ENCODE measurements around the gene MAST4.

Gene MAST4

DNA sequence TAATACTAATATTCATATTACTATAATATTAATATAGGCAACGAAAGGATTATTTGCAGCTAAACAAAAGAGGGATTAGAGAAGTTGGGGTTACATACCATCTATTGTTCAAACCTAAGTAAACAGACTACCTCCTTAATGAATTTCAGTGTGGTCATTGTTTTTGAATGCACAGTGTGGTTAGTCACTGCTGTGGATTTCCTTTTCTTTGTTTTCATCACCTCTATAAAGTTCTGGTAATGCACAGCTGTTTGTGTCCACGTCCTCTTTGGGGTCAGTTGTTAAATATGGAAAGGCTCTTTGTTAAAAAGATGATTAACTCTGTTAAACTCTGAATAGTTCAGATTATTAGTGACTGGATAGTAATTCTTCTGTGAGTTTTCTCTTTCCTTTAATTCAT, 233.6 kb downstream of the MAST4 start:
- Histone ChIP-seq H3K4me3 (ENCODE audit: low read depth in 1 of 2, low read length in 2 of 2) (no peak overlapping the region), H3K27ac (ENCODE audit: low read depth, low read length) (no peak overlapping the region), H3K4me1 (ENCODE audit: insufficient read depth, low read length) (no peaks in the 10 kb centered on the region), H3K9ac (ENCODE audit: low read length) (no peak overlapping the region), H3K9me3 (ENCODE audit: low read length) (no peaks in the 10 kb centered on the region), H3K36me3 (ENCODE audit: insufficient read depth, low read length) (no peaks in the 10 kb centered on the region), H3K27me3 (ENCODE audit: control insufficient read depth in 1 of 2, insufficient read depth in 2 of 2, low read length in 2 of 2) (no peaks in the 10 kb centered on the region)

DNA sequence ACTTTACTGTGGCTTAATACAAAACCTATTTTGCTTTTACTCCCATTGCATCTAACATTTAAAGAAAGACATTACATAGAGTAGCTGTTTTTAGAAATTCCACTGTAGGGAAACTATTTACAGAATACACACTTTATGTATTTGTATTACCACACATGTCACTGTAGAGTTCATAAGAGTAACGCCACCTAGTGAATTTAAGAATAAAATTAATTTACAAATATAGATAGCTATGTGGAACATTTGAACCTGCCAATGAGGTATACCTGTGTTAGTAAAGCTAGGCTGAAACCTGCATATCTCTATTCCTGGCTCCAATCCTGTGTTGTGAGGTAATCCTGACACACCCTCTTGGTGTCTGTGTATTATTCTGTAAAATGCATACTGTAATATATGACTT, 234.4 kb downstream of the MAST4 start:
- Histone ChIP-seq H3K9me3 (ENCODE audit: low read length) (no peaks in the 10 kb centered on the region), H3K9ac (ENCODE audit: low read length) (no peak overlapping the region), H3K36me3 (ENCODE audit: insufficient read depth, low read length) (no peaks in the 10 kb centered on the region), H3K4me3 (ENCODE audit: low read depth in 1 of 2, low read length in 2 of 2) (no peak overlapping the region), H3K27me3 (ENCODE audit: control insufficient read depth in 1 of 2, insufficient read depth in 2 of 2, low read length in 2 of 2) (no peaks in the 10 kb centered on the region), H3K4me1 (ENCODE audit: insufficient read depth, low read length) (no peaks in the 10 kb centered on the region), H3K27ac (ENCODE audit: low read depth, low read length) (no peak overlapping the region)

DNA sequence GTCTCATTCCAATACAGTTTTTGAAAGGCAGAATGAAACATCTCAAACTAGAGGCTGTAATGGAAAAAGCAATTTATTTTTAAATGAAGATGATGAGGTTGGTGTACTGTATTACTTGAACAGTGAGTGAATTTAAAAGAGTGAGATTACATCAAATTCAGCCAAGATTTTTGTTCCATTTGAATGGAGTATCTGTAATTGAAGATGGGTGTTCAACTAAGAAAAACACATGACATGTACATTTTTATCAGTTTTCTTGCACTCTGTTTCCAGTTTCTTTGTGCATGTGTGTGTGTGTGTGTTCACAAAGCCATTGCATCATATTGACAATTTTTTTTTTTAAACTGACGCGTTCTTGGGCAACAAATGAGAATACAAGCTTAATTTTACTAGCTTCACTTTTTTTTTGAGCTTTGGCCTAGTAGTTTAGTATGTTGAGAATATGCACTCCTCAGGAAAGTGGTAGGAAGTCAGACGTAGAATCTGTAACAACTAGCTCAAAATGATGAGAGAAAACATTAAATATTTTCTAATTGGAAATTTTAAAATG, 243.5 kb downstream of the MAST4 start:
- no peaks in the 10 kb centered on the region for H3K9me3 ChIP-seq (ENCODE audit: low read length)
- no peaks in the 10 kb centered on the region for H3K4me1 ChIP-seq (ENCODE audit: insufficient read depth, low read length)
- no peak overlapping the region for H3K9ac ChIP-seq (ENCODE audit: low read length)

DNA sequence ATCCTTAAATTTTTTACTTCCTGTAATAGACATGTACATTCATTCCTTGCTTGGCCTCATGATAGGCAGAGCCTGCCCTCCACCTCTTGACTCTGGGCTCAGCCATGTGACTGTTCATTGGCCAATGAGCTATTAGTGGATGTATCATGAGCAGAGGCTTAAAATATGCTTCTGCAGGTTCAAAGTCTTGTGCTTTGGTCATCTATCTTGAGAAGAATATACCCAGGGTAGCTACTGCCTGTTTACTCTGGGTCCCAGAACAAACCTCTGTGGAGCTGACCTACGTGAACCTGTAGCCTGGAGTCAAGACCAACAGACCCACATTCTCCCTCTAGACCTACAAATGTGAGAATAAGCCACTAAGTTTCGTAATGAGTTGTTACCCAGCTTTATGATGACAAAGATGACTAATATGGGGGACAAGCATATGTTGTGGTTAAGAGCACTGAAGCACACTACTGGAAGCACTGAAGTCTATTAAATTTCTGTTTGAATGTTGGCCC, 244.4 kb downstream of the MAST4 start:
- Histone ChIP-seq H3K4me1 (ENCODE audit: insufficient read depth, low read length) (no peaks in the 10 kb centered on the region), H3K9me3 (ENCODE audit: low read length) (no peaks in the 10 kb centered on the region), H3K36me3 (ENCODE audit: insufficient read depth, low read length) (no peaks in the 10 kb centered on the region), H3K4me3 (ENCODE audit: low read depth in 1 of 2, low read length in 2 of 2) (no peak overlapping the region), H3K9ac (ENCODE audit: low read length) (no peak overlapping the region), H3K27ac (ENCODE audit: low read depth, low read length) (no peak overlapping the region), H3K27me3 (ENCODE audit: control insufficient read depth in 1 of 2, insufficient read depth in 2 of 2, low read length in 2 of 2) (no peaks in the 10 kb centered on the region)

More for the DNA sequence above, 243.5 kb downstream of the MAST4 start:
- Histone ChIP-seq H3K4me3 (ENCODE audit: low read depth in 1 of 2, low read length in 2 of 2) (no peak overlapping the region), H3K36me3 (ENCODE audit: insufficient read depth, low read length) (no peaks in the 10 kb centered on the region), H3K27ac (ENCODE audit: low read depth, low read length) (no peak overlapping the region), H3K27me3 (ENCODE audit: control insufficient read depth in 1 of 2, insufficient read depth in 2 of 2, low read length in 2 of 2) (no peaks in the 10 kb centered on the region)

DNA sequence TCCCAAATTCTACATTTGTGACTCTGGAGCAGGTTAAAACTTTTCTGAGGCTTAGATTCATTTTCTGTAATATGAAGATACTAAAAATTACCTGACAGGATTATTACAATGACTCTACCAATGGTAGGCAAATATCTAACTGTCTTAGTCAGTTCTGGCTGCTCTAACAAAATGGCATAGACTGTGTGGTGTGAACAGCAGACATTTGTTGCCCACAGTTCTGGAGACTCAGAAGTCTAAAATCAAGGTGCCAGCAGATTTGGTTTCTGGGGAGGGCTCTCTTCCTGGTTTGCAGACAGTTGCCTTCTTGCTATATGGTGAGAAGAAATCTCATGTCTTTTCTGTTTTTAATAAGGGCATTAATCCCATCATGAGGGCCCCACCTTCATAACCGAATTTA, 245.1 kb downstream of the MAST4 start:
- Histone ChIP-seq H3K27me3 (ENCODE audit: control insufficient read depth in 1 of 2, insufficient read depth in 2 of 2, low read length in 2 of 2) (no peaks in the 10 kb centered on the region), H3K36me3 (ENCODE audit: insufficient read depth, low read length) (no peaks in the 10 kb centered on the region), H3K9ac (ENCODE audit: low read length) (no peak overlapping the region), H3K4me1 (ENCODE audit: insufficient read depth, low read length) (no peaks in the 10 kb centered on the region), H3K4me3 (ENCODE audit: low read depth in 1 of 2, low read length in 2 of 2) (no peak overlapping the region), H3K9me3 (ENCODE audit: low read length) (no peaks in the 10 kb centered on the region), H3K27ac (ENCODE audit: low read depth, low read length) (no peak overlapping the region)

DNA sequence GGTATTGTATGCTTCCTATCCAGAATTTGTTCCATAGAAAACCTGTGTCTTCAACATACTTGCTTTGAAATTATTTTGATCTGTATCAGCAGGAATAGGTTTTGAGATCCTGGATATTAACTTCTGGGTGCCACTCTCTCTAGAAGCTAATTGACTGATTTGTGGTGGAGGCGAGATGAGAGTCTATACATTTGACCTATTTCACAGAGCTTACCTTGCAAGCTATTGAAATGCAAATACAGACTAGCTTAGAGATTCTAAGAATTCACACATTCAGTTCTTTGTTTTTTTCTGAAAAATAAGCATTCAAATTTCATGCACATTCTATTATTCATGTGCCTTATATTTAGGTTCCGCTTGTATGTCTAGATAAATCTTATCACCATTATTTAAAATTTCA, 246.3 kb downstream of the MAST4 start:
- no peak overlapping the region for H3K9ac ChIP-seq (ENCODE audit: low read length)
- no peak overlapping the region for H3K27ac ChIP-seq (ENCODE audit: low read depth, low read length)
- no peaks in the 10 kb centered on the region for H3K4me1 ChIP-seq (ENCODE audit: insufficient read depth, low read length)
- H3K4me3 ChIP-seq (ENCODE audit: low read depth in 1 of 2, low read length in 2 of 2): no peak overlapping the region
- no peaks in the 10 kb centered on the region for H3K9me3 ChIP-seq (ENCODE audit: low read length)
- H3K36me3 ChIP-seq (ENCODE audit: insufficient read depth, low read length): no peaks in the 10 kb centered on the region
- H3K27me3 ChIP-seq (ENCODE audit: control insufficient read depth in 1 of 2, insufficient read depth in 2 of 2, low read length in 2 of 2): no peaks in the 10 kb centered on the region

DNA sequence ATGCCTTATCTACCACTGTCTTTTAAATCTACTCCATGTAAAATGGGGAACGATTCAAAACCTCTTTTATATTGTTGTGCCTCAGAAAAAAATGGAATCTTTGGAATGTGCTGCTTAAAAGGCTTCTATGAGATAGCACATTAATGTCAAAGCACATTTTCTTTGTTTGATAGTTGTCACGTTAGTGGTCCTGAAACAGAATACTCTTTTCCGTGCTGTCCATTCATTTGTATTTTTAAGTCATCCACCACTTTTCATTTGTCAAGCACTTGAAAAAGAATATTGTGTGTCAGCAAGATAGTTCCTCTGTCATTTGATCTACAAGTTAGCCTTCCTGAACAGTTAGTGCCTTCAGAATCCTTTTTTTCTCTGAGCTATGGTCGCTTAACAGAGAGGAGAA, 246.9 kb downstream of the MAST4 start:
- Histone ChIP-seq H3K27me3 (ENCODE audit: control insufficient read depth in 1 of 2, insufficient read depth in 2 of 2, low read length in 2 of 2) (no peaks in the 10 kb centered on the region), H3K4me3 (ENCODE audit: low read depth in 1 of 2, low read length in 2 of 2) (no peak overlapping the region), H3K27ac (ENCODE audit: low read depth, low read length) (no peak overlapping the region), H3K9ac (ENCODE audit: low read length) (no peak overlapping the region), H3K4me1 (ENCODE audit: insufficient read depth, low read length) (no peaks in the 10 kb centered on the region), H3K36me3 (ENCODE audit: insufficient read depth, low read length) (no peaks in the 10 kb centered on the region), H3K9me3 (ENCODE audit: low read length) (no peaks in the 10 kb centered on the region)

DNA sequence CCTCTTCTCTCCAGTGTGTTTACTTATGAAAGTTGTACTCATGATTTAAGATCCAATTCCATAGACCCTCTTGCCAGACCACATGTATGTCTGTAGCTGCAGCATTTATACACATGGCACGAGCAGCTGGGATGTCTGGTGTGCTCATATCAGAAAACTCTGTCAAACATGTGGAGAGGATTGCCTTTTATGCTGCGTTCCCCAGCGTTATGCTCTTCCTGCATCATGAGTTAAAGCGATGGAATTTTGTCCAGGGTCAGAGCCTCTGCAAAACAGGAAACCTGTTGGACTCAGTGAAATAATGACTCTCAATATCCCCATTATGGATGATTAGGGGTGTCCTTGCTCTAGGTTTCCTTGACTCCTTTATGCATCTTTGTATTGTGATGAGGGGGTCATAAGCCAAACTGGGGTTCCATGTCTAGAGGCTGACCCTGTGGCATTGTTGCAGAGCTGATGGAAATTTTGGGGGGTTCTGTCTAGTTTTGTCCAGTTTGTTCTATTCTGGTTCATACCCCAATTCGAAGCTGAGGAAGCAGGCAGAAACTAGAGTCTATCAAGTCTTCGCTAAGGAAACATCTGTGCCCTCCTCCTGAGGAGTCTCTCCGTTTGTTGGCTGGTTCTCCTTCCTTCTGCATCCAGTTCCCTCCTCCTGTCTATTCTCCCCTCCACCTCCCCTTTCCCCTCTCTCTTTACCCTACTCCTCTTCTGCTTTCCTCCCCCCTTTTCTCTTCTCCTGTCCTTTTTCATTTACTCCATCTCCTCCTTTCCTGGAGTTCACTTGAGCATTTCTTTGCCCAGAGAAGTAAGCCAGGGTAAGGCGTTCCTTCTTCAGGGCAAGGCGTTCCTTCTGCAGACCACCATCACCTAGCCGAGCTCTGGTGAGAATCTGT, 252.8 kb downstream of the MAST4 start:
- H3K4me3 ChIP-seq (ENCODE audit: low read depth in 1 of 2, low read length in 2 of 2): no peak overlapping the region
- no peaks in the 10 kb centered on the region for H3K36me3 ChIP-seq (ENCODE audit: insufficient read depth, low read length)
- H3K27me3 ChIP-seq (ENCODE audit: control insufficient read depth in 1 of 2, insufficient read depth in 2 of 2, low read length in 2 of 2): no peaks in the 10 kb centered on the region
- H3K4me1 ChIP-seq (ENCODE audit: insufficient read depth, low read length): no peaks in the 10 kb centered on the region
- H3K9me3 ChIP-seq (ENCODE audit: low read length): no peaks in the 10 kb centered on the region
- no peak overlapping the region for H3K27ac ChIP-seq (ENCODE audit: low read depth, low read length)
- no peak overlapping the region for H3K9ac ChIP-seq (ENCODE audit: low read length)

DNA sequence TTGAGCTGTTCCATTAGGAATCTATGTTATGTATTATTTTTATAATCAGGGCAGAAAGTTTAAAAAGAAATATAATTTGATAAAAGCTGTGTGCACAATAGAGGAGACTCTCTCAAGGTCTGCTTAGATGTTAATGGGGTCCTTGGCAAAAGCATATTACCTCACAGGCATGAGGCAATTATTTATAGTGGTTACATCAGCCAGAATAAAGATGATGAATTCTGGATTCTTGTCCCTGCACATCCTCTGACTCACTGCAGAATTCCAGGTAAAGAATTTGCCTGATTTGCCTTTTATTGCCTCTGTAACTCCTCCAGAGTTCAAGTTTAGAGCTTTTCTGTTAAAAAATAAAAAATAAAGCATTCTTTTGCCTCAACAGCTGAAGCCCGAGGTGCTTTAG, 253.6 kb downstream of the MAST4 start:
- H3K4me1 ChIP-seq (ENCODE audit: insufficient read depth, low read length): no peaks in the 10 kb centered on the region
- H3K4me3 ChIP-seq (ENCODE audit: low read depth in 1 of 2, low read length in 2 of 2): no peak overlapping the region
- no peak overlapping the region for H3K9ac ChIP-seq (ENCODE audit: low read length)
- no peaks in the 10 kb centered on the region for H3K36me3 ChIP-seq (ENCODE audit: insufficient read depth, low read length)
- no peak overlapping the region for H3K27ac ChIP-seq (ENCODE audit: low read depth, low read length)
- H3K9me3 ChIP-seq (ENCODE audit: low read length): no peaks in the 10 kb centered on the region
- no peaks in the 10 kb centered on the region for H3K27me3 ChIP-seq (ENCODE audit: control insufficient read depth in 1 of 2, insufficient read depth in 2 of 2, low read length in 2 of 2)

DNA sequence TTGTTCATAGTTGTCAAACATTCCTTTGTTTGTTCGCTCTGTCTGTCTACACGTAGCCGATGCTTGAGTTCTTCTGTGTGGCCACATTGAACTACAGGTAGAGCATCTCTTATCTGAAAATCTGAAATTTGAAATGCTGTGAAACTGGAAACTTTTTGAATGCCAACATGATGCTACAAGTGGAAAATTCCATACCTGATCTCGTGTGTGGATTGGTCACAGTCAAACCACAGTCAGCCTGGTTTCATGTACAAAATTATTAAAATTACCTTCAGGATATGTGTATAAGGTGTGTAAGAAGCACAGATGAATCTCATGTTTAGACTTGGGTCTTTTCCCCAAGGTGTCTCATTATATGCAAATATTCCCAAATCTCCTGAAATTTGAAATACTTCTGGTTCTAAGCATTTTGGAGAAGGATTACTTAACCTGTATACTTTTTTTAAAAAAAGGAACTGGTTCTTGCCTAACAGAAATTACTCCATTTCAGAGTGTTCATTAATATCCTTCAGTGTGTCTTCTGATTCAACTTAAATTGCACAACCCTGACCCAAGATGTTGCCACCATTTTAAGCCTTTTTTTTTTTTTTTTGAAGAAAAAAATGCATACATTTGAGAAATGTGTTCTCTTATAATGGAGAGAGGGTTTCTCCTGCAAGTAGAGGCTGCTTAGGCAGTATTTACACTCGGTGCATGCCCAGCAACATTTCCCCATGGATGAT, 254.3 kb downstream of the MAST4 start:
- H3K4me1 ChIP-seq (ENCODE audit: insufficient read depth, low read length): no peaks in the 10 kb centered on the region

DNA sequence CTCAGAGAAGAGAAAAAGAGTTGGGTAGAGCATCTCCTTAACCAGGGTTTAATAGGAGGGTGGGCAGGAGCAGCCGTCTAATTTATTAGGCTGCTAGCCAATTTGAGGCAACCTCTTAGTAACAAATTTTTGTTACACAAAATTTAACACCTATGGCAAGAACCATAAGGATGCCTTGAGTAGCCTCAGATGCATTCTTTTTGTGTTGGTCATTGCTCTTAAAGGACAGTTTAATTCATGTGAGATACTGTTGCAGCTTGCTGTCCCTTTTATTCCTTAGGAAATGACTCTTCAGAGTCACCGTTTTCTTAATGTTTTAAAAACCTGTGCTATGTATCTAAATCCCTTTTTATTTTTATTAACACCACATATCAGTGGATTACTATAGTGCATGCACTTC, 255.1 kb downstream of the MAST4 start:
- H3K4me3 ChIP-seq (ENCODE audit: low read depth in 1 of 2, low read length in 2 of 2): no peak overlapping the region
- H3K27ac ChIP-seq (ENCODE audit: low read depth, low read length): no peak overlapping the region

More for the DNA sequence above, 254.3 kb downstream of the MAST4 start:
- no peaks in the 10 kb centered on the region for H3K36me3 ChIP-seq (ENCODE audit: insufficient read depth, low read length)
- H3K27me3 ChIP-seq (ENCODE audit: control insufficient read depth in 1 of 2, insufficient read depth in 2 of 2, low read length in 2 of 2): no peaks in the 10 kb centered on the region
- no peak overlapping the region for H3K9ac ChIP-seq (ENCODE audit: low read length)
- H3K9me3 ChIP-seq (ENCODE audit: low read length): no peaks in the 10 kb centered on the region
- no peak overlapping the region for H3K27ac ChIP-seq (ENCODE audit: low read depth, low read length)
- H3K4me3 ChIP-seq (ENCODE audit: low read depth in 1 of 2, low read length in 2 of 2): no peak overlapping the region

More for the DNA sequence above, 255.1 kb downstream of the MAST4 start:
- no peak overlapping the region for H3K9ac ChIP-seq (ENCODE audit: low read length)
- H3K27me3 ChIP-seq (ENCODE audit: control insufficient read depth in 1 of 2, insufficient read depth in 2 of 2, low read length in 2 of 2): no peaks in the 10 kb centered on the region
- no peaks in the 10 kb centered on the region for H3K9me3 ChIP-seq (ENCODE audit: low read length)
- H3K36me3 ChIP-seq (ENCODE audit: insufficient read depth, low read length): no peaks in the 10 kb centered on the region
- no peaks in the 10 kb centered on the region for H3K4me1 ChIP-seq (ENCODE audit: insufficient read depth, low read length)
